KMS-11 (cell line): ENCODE measurements around the gene SERPINA6.

ENCODE experiments used
- H2AFZ ChIP-seq: fragments of 200-600 bp; sonication (generic); 2 replicates; pipeline ENCODE4 v1.6.1; 2016; ENCODE audit warnings: antibody characterized with exemption, mixed run types, low read depth
- H3K27ac ChIP-seq: fragments of 200-600 bp; sonication (generic); 2 replicates; pipeline ENCODE4 v1.6.1; 2016; ENCODE audit warnings: mild to moderate bottlenecking, mixed run types
- H3K27me3 ChIP-seq: fragments of 200-600 bp; sonication (generic); 2 replicates; pipeline ENCODE4 v1.6.1; 2017; ENCODE audit warnings: mild to moderate bottlenecking, low read depth, mixed run types, moderate library complexity; ENCODE audit not compliant: insufficient read depth
- H3K36me3 ChIP-seq: fragments of 200-600 bp; sonication (generic); 2 replicates; pipeline ENCODE4 v1.6.1; 2017; ENCODE audit warnings: mild to moderate bottlenecking, mixed run types; ENCODE audit not compliant: insufficient read depth
- H3K4me1 ChIP-seq: fragments of 200-600 bp; sonication (generic); 2 replicates; pipeline ENCODE4 v1.6.1; 2016; ENCODE audit warnings: mild to moderate bottlenecking, low read depth, mixed run types; ENCODE audit not compliant: poor library complexity, severe bottlenecking
- H3K4me2 ChIP-seq: fragments of 200-600 bp; sonication (generic); 2 replicates; pipeline ENCODE4 v1.7.0; 2016; ENCODE audit warnings: mild to moderate bottlenecking, mixed run types
- H3K4me3 ChIP-seq: fragments of 200-600 bp; sonication (generic); IDR thresholded peaks from 2 replicates; pipeline ENCODE4 v1.6.1; 2017; ENCODE audit warnings: low read depth, low read length, mixed read lengths; ENCODE audit not compliant: insufficient read depth
- H3K79me2 ChIP-seq: fragments of 200-600 bp; sonication (generic); 2 replicates; pipeline ENCODE4 v1.6.1; 2016; ENCODE audit warnings: low read depth, mixed run types; ENCODE audit not compliant: insufficient read depth
- H3K9ac ChIP-seq: fragments of 200-600 bp; sonication (generic); 2 replicates; pipeline ENCODE4 v1.6.1; 2016; ENCODE audit warnings: mild to moderate bottlenecking, mixed run types
- H4K20me1 ChIP-seq: fragments of 200-600 bp; sonication (generic); 2 replicates; pipeline ENCODE4 v1.6.1; 2016; ENCODE audit warnings: mild to moderate bottlenecking, mixed run types; ENCODE audit not compliant: insufficient read depth
- TF ChIP-seq, protein P1 (sequence below): fragments of 200-600 bp; sonication (generic); conservative IDR thresholded peaks from 2 replicates; pipeline ENCODE4 v1.6.1; 2017; ENCODE audit warnings: low read depth, mild to moderate bottlenecking, antibody characterized with exemption, low read length, moderate library complexity, mixed read lengths

SERPINA6 gene

DNA sequence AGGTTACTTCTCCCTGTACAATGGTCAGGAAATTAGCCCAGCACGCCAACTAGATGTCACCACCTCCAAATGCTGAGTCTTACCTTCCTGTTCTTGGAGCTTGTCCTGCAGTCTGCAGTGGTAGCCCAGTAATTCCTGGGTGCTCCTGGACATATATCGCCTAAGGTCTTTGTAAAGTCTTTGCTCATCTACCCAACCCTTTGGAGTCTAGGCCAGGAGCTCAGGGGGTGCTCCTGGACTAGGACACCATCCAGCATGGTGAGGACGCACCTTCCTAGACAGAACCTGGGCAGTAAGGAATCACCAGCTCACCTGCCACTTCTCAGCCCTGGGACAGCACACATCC, 30.6 kb downstream of the SERPINA6 start:
- Histone ChIP-seq H3K27me3 (no peaks in the 10 kb centered on the region), H3K4me1 (no peaks in the 10 kb centered on the region), H3K79me2 (no peaks in the 10 kb centered on the region), H3K4me2 (no peak overlapping the region), H4K20me1 (no peaks in the 10 kb centered on the region), H3K9ac (no peak overlapping the region), H3K27ac (no peak overlapping the region), H2AFZ (no peak overlapping the region), H3K36me3 (no peaks in the 10 kb centered on the region), H3K4me3 (no peak overlapping the region)
- TF ChIP-seq, protein P1, sequence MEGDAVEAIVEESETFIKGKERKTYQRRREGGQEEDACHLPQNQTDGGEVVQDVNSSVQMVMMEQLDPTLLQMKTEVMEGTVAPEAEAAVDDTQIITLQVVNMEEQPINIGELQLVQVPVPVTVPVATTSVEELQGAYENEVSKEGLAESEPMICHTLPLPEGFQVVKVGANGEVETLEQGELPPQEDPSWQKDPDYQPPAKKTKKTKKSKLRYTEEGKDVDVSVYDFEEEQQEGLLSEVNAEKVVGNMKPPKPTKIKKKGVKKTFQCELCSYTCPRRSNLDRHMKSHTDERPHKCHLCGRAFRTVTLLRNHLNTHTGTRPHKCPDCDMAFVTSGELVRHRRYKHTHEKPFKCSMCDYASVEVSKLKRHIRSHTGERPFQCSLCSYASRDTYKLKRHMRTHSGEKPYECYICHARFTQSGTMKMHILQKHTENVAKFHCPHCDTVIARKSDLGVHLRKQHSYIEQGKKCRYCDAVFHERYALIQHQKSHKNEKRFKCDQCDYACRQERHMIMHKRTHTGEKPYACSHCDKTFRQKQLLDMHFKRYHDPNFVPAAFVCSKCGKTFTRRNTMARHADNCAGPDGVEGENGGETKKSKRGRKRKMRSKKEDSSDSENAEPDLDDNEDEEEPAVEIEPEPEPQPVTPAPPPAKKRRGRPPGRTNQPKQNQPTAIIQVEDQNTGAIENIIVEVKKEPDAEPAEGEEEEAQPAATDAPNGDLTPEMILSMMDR = no peak

DNA sequence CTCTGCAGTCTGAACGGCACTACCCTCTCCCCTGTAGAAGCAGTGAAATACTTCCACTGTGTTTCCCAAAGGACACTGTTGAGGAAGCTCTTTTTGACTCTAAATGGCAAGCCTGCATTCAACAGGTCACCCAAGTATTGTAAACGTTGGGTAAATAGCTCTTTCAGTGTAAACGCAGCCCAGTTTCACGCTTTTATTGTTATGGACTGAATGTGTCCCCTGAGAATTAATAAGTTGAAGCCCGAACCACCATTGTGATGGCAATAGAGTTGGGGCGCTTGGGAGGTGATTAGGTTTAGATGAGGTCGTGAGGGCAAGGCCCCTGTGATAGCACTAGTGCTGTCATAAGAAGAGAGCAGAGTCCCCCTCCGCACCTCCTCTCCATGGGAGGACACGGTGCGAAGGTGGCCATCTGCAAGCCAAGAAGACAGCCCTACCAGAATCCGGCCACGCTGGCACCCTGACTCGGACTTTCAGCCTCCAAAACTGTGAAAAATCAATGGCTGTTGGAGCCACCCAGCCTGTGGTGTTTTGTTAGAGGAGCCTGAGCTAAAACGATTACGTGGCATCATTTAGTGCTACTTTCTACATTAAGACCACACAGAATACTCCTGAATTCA, 31.1 kb downstream of the SERPINA6 start:
- H3K36me3 ChIP-seq = no peaks in the 10 kb centered on the region
- H4K20me1 ChIP-seq = no peaks in the 10 kb centered on the region
- TF ChIP-seq, protein P1 = no peak
- H3K9ac ChIP-seq = no peak overlapping the region
- H3K4me2 ChIP-seq = no peak overlapping the region
- H3K4me3 ChIP-seq = no peak overlapping the region
- H3K27ac ChIP-seq = no peak overlapping the region
- H3K79me2 ChIP-seq = no peaks in the 10 kb centered on the region
- no peaks in the 10 kb centered on the region for H3K27me3 ChIP-seq
- no peaks in the 10 kb centered on the region for H3K4me1 ChIP-seq
- no peak overlapping the region for H2AFZ ChIP-seq

DNA sequence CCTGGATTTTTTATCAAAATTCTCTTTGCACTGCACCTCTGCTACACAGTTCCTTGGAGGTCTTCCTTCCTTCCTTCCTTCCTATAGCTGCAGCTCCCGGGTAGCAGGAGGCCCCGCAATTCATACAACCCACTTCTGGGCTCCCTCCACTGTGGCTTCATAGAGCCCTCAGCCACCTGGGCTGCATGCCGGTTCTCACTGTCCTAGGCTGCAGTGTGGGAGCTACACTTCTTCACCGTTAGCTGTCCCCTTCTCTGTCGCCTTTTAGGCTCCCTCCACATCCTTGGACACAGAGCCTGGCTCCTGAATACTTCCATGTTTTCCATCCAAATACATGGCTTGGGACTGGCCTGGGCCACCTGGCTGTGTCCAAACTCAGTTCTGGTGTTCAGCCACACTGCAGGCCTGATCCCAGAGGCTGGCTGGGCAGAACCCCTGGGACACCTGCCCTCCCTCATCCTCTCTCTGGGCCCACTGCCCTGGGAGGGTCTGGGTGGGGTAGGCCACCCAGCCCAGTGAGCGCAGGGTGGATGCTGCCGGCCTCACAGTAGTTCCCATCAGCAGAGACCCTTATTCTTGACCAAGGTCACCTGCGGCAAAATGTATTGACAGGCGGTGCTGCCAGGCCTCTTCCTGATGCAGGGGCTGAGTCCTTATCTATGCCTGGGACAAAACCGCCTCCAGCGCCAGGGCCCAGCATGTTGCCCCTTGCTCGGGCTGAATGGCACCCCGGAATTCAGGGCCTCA, 31.8 kb downstream of the SERPINA6 start:
- no peaks in the 10 kb centered on the region for H3K27me3 ChIP-seq
- no peak overlapping the region for H3K4me2 ChIP-seq
- H2AFZ ChIP-seq = no peak overlapping the region
- H3K36me3 ChIP-seq = no peaks in the 10 kb centered on the region
- H3K4me3 ChIP-seq = no peak overlapping the region
- H3K79me2 ChIP-seq = no peaks in the 10 kb centered on the region
- H4K20me1 ChIP-seq = no peaks in the 10 kb centered on the region
- H3K27ac ChIP-seq = no peak overlapping the region
- H3K4me1 ChIP-seq = no peaks in the 10 kb centered on the region
- TF ChIP-seq, protein P1 = no peak
- H3K9ac ChIP-seq = no peak overlapping the region

DNA sequence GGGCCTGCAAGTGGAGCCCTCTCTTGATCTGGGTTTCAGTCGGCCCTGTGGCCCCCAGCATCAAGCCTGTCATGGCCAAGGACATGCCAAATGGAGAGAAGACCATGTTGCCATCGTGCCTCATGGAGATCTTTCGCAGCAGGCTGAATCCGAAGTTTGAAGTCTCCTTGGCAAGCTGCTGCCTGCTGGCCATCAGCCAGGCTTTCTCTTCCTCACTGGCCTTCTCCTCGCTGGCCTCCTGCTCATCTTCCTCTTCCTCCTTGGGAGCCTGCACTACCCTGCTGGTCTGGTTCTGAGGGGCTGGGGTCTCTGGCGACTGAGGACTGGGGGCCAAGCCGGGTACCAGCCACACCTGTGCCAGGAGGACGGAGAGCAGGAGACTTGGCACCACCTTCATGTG, 32.9 kb downstream of the SERPINA6 start:
- H3K4me1 ChIP-seq = no peaks in the 10 kb centered on the region
- H3K27ac ChIP-seq = no peak overlapping the region
- no peaks in the 10 kb centered on the region for H3K36me3 ChIP-seq
- H3K4me3 ChIP-seq = no peak overlapping the region
- TF ChIP-seq, protein P1 = no peak
- H2AFZ ChIP-seq = no peak overlapping the region
- no peaks in the 10 kb centered on the region for H3K79me2 ChIP-seq
- H3K4me2 ChIP-seq = no peak overlapping the region
- no peaks in the 10 kb centered on the region for H3K27me3 ChIP-seq
- no peaks in the 10 kb centered on the region for H4K20me1 ChIP-seq
- H3K9ac ChIP-seq = no peak overlapping the region
